Muscle layer of colon (tissue), 2 donors: Measurements from ENCODE around the gene NT5DC3.

ENCODE experiments used
- H3K27ac ChIP-seq: one replicate; pipeline ENCODE4 v1.7.0; 2013; ENCODE audit warnings: low read depth, mild to moderate bottlenecking, low read length, moderate library complexity
- H3K27me3 ChIP-seq, 2 donors: one replicate each; pipeline ENCODE4 v1.7.0; 2013; ENCODE audit warnings: low read length in 2 of 2, mild to moderate bottlenecking in 2 of 2; ENCODE audit not compliant: insufficient read depth in 2 of 2, control insufficient read depth in 1 of 2
- H3K36me3 ChIP-seq: one replicate; pipeline ENCODE4 v1.7.0; 2013; ENCODE audit warnings: mild to moderate bottlenecking, low read length; ENCODE audit not compliant: insufficient read depth
- H3K4me1 ChIP-seq: one replicate; pipeline ENCODE4 v1.7.0; 2013; ENCODE audit warnings: mild to moderate bottlenecking, low read length; ENCODE audit not compliant: insufficient read depth
- H3K4me3 ChIP-seq, 2 donors: one replicate each; pipeline ENCODE4 v1.7.0; 2013; ENCODE audit warnings: low read length in 2 of 2, low read depth in 1 of 2, mild to moderate bottlenecking in 1 of 2, moderate library complexity in 1 of 2
- H3K9ac ChIP-seq: one replicate; pipeline ENCODE4 v1.7.0; 2013; ENCODE audit warnings: low read length
- H3K9me3 ChIP-seq: one replicate; pipeline ENCODE4 v1.7.0; 2013; ENCODE audit warnings: mild to moderate bottlenecking, low read length
- donor health status: abdominal sarcoma.
- donor health status: Adenocarcinoma of cecum.

The NT5DC3 gene

GRCh38 chr12:103829092-103829491 is 11.9 kb downstream of the NT5DC3 start:
- Histone ChIP-seq H3K27me3 (no peaks in the 10 kb centered on the region), H3K27ac (no peak overlapping the region), H3K9ac (no peak overlapping the region), H3K36me3 (no peaks in the 10 kb centered on the region), H3K4me1 (peaks cover 78% of the 10 kb centered on the region), H3K9me3 (no peaks in the 10 kb centered on the region), H3K4me3 (no peak overlapping the region)

- no peak overlapping the region for H3K9ac ChIP-seq
- no peak overlapping the region for H3K4me3 ChIP-seq
- no peak overlapping the region for H3K27ac ChIP-seq
- H3K36me3 ChIP-seq, result no peaks in the 10 kb centered on the region
- no peaks in the 10 kb centered on the region for H3K27me3 ChIP-seq
- H3K4me1 ChIP-seq, result peaks cover 76% of the 10 kb centered on the region
- H3K9me3 ChIP-seq, result no peaks in the 10 kb centered on the region
These were observed 13.1 kb downstream of the NT5DC3 start for GRCh38 chr12:103827911-103828391.

GRCh38 chr12:103824845-103825244 is 16.2 kb downstream of the NT5DC3 start:
- Histone ChIP-seq H3K4me1 (peaks cover 77% of the 10 kb centered on the region), H3K27ac (peak overlapping the region; percentile 32), H3K36me3 (peaks cover 9% of the 10 kb centered on the region), H3K9ac (no peak overlapping the region), H3K4me3 (no peak overlapping the region), H3K9me3 (peaks cover 4% of the 10 kb centered on the region), H3K27me3 (no peaks in the 10 kb centered on the region)

GRCh38 chr12:103824290-103824689 is 16.7 kb downstream of the NT5DC3 start:
- no peak overlapping the region for H3K27ac ChIP-seq
- H3K36me3 ChIP-seq, result peaks cover 9% of the 10 kb centered on the region
- H3K9ac ChIP-seq, result no peak overlapping the region
- peaks cover 4% of the 10 kb centered on the region for H3K9me3 ChIP-seq
- no peaks in the 10 kb centered on the region for H3K27me3 ChIP-seq
- H3K4me1 ChIP-seq, result peaks cover 77% of the 10 kb centered on the region
- H3K4me3 ChIP-seq, result no peak overlapping the region

GRCh38 chr12:103823871-103824270 is 17.2 kb downstream of the NT5DC3 start:
- peaks cover 4% of the 10 kb centered on the region for H3K9me3 ChIP-seq
- H3K4me3 ChIP-seq, result no peak overlapping the region
- H3K4me1 ChIP-seq, result peaks cover 77% of the 10 kb centered on the region
- H3K9ac ChIP-seq, result no peak overlapping the region
- H3K27me3 ChIP-seq, result no peaks in the 10 kb centered on the region
- peaks cover 9% of the 10 kb centered on the region for H3K36me3 ChIP-seq
- H3K27ac ChIP-seq, result no peak overlapping the region

- no peak overlapping the region for H3K9ac ChIP-seq
- H3K4me1 ChIP-seq, result peaks cover 63% of the 10 kb centered on the region
- H3K9me3 ChIP-seq, result peaks cover 4% of the 10 kb centered on the region
- peaks cover 9% of the 10 kb centered on the region for H3K36me3 ChIP-seq
- no peaks in the 10 kb centered on the region for H3K27me3 ChIP-seq
- no peak overlapping the region for H3K27ac ChIP-seq
- no peak overlapping the region for H3K4me3 ChIP-seq
These were observed 19.3 kb downstream of the NT5DC3 start for GRCh38 chr12:103821773-103822172.

GRCh38 chr12:103820881-103821489 is 20.0 kb downstream of the NT5DC3 start:
- peaks cover 9% of the 10 kb centered on the region for H3K36me3 ChIP-seq
- peaks cover 4% of the 10 kb centered on the region for H3K9me3 ChIP-seq
- H3K4me1 ChIP-seq, result peaks cover 55% of the 10 kb centered on the region
- no peaks in the 10 kb centered on the region for H3K27me3 ChIP-seq
- H3K27ac ChIP-seq, result no peak overlapping the region
- no peak overlapping the region for H3K4me3 ChIP-seq
- H3K9ac ChIP-seq, result no peak overlapping the region

GRCh38 chr12:103820361-103820760 is 20.7 kb downstream of the NT5DC3 start:
- Histone ChIP-seq H3K9ac (no peak overlapping the region), H3K9me3 (peaks cover 4% of the 10 kb centered on the region), H3K27ac (no peak overlapping the region), H3K4me1 (peaks cover 48% of the 10 kb centered on the region), H3K36me3 (peaks cover 9% of the 10 kb centered on the region), H3K4me3 (no peak overlapping the region), H3K27me3 (no peaks in the 10 kb centered on the region)

GRCh38 chr12:103819892-103820291 is 21.1 kb downstream of the NT5DC3 start:
- H3K4me1 ChIP-seq, result peaks cover 46% of the 10 kb centered on the region
- peaks cover 10% of the 10 kb centered on the region for H3K36me3 ChIP-seq
- no peak overlapping the region for H3K27ac ChIP-seq
- H3K9me3 ChIP-seq, result peaks cover 4% of the 10 kb centered on the region
- no peaks in the 10 kb centered on the region for H3K27me3 ChIP-seq
- H3K9ac ChIP-seq, result no peak overlapping the region
- H3K4me3 ChIP-seq, result no peak overlapping the region

GRCh38 chr12:103819312-103819711 is 21.7 kb downstream of the NT5DC3 start:
- Histone ChIP-seq H3K9me3 (peaks cover 4% of the 10 kb centered on the region), H3K4me1 (peaks cover 50% of the 10 kb centered on the region), H3K4me3 (no peak overlapping the region), H3K36me3 (peaks cover 15% of the 10 kb centered on the region), H3K27me3 (no peaks in the 10 kb centered on the region), H3K27ac (peak overlapping the region; percentile 19), H3K9ac (no peak overlapping the region)

- Histone ChIP-seq H3K9ac (no peak overlapping the region), H3K9me3 (peaks cover 4% of the 10 kb centered on the region), H3K4me1 (peaks cover 56% of the 10 kb centered on the region), H3K27ac (no peak overlapping the region), H3K36me3 (peaks cover 31% of the 10 kb centered on the region), H3K4me3 (no peak overlapping the region), H3K27me3 (no peaks in the 10 kb centered on the region)
These were observed 23.2 kb downstream of the NT5DC3 start for GRCh38 chr12:103817791-103818190.

- H3K4me3 ChIP-seq, result no peak overlapping the region
- no peak overlapping the region for H3K27ac ChIP-seq
- no peak overlapping the region for H3K9ac ChIP-seq
- peaks cover 4% of the 10 kb centered on the region for H3K9me3 ChIP-seq
- H3K27me3 ChIP-seq, result no peaks in the 10 kb centered on the region
- peaks cover 39% of the 10 kb centered on the region for H3K36me3 ChIP-seq
- peaks cover 50% of the 10 kb centered on the region for H3K4me1 ChIP-seq
These were observed 24.4 kb downstream of the NT5DC3 start for GRCh38 chr12:103816663-103817062.
